ENCODE measurements around the gene GALNT18. TPM values are rescaled to one million over a fixed set of nuclear protein-coding genes. Genes with fewer than 3 reads are reported as not detected.

Gene GALNT18
- total and polyA plus RNA-seq, 2 experiments from 2014 or later, result 4.3 to 10.8 TPM

GRCh38 chr11:11396301-11397035 is 225.3 kb downstream of the GALNT18 start:
- Histone ChIP-seq H3K4me3 (no peak overlapping the region), H3K27me3 (ENCODE audit: insufficient read depth) (no peaks in the 10 kb centered on the region), H3F3A (replicated peaks; ENCODE audit: low read depth) (no peaks in the 10 kb centered on the region), H3K4me2 (no peak overlapping the region), H3K27ac (ENCODE audit: low read depth) (no peak overlapping the region), H4K20me1 (replicated peaks; ENCODE audit: insufficient read depth) (no peaks in the 10 kb centered on the region; the same call in 1 of the 2 replicates), H3K4me1 (ENCODE audit: insufficient read depth) (no peaks in the 10 kb centered on the region), H2AFZ (no peak overlapping the region), H3K79me2 (replicated peaks; ENCODE audit: insufficient read depth) (no peaks in the 10 kb centered on the region), H3K9me2 (ENCODE audit: insufficient read depth) (no peaks in the 10 kb centered on the region), H3K36me3 (ENCODE audit: insufficient read depth) (no peaks in the 10 kb centered on the region)
- Mint-ChIP-seq H3K4me3 (no peak overlapping the region), H3K27ac (no peak overlapping the region), H3K36me3 (ENCODE audit: low read depth) (no peaks in the 10 kb centered on the region), H3K27me3 (ENCODE audit: insufficient read depth, low read depth, poor library complexity) (peaks cover 2% of the 10 kb centered on the region), H3K9me3 (no peaks in the 10 kb centered on the region), H3K4me1 (peaks cover 6% of the 10 kb centered on the region)
- ATAC-seq, result no peak
- DNase-seq (ENCODE audit: low spot score), result no peak
- TF ChIP-seq NANOG (IDR thresholded peaks at IDR 0.05; ENCODE audit: borderline replicate concordance) (no peak), POLR2AphosphoS5 (IDR thresholded peaks at IDR 0.05; ENCODE audit: low read depth) (no peak), JUNB (IDR thresholded peaks at IDR 0.05; ENCODE audit: unreplicated experiment) (no peak), EZH2 (IDR thresholded peaks at IDR 0.05; ENCODE audit: low read depth, unreplicated experiment) (no peak), CTCF (conservative IDR thresholded peaks at IDR 0.05; ENCODE audit: low read depth in 2 of 2) (no peak), CREB1 (CRISPR knock-in tag; IDR thresholded peaks at IDR 0.05; ENCODE audit: low read depth) (no peak)

DNA sequence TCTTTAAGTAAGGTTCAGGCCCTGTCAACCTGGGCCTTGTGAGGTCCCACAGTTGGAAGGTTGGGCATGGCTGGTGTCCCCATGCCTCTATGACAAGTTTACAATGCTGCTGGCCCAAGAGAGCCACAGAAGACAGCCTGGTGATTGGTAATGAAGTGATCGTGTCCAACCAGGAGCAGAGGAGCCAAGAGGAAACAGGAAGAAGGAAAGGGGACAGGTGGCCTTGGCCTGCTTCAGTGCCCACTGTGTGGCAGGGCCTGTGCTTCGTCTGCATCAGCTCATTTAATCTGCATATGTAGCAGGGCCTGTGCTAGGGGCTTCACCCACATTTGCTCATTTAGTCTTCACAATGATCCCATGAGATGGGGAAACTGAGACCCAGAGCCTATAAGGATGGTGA is 226.7 kb downstream of the GALNT18 start:
- no peaks in the 10 kb centered on the region for H3K9me2 ChIP-seq (ENCODE audit: insufficient read depth)
- H3K27ac Mint-ChIP-seq, result no peak overlapping the region
- TF ChIP-seq POLR2AphosphoS5 (IDR thresholded peaks at IDR 0.05; ENCODE audit: low read depth) (no peak), ZNF114 (CRISPR knock-in tag; IDR thresholded peaks at IDR 0.05) (no peak), ZNF331 (CRISPR knock-in tag; IDR thresholded peaks at IDR 0.05; ENCODE audit: low read depth) (no peak), CTCF (conservative IDR thresholded peaks at IDR 0.05; ENCODE audit: low read depth in 2 of 2) (no peak), CREB1 (CRISPR knock-in tag; IDR thresholded peaks at IDR 0.05; ENCODE audit: low read depth) (no peak), EZH2phosphoT487 (IDR thresholded peaks at IDR 0.05; ENCODE audit: unreplicated experiment) (no peak), NANOG (IDR thresholded peaks at IDR 0.05; ENCODE audit: borderline replicate concordance) (no peak), EZH2 (IDR thresholded peaks at IDR 0.05; ENCODE audit: low read depth, unreplicated experiment) (no peak)
- TF ChIP-seq, protein P1, sequence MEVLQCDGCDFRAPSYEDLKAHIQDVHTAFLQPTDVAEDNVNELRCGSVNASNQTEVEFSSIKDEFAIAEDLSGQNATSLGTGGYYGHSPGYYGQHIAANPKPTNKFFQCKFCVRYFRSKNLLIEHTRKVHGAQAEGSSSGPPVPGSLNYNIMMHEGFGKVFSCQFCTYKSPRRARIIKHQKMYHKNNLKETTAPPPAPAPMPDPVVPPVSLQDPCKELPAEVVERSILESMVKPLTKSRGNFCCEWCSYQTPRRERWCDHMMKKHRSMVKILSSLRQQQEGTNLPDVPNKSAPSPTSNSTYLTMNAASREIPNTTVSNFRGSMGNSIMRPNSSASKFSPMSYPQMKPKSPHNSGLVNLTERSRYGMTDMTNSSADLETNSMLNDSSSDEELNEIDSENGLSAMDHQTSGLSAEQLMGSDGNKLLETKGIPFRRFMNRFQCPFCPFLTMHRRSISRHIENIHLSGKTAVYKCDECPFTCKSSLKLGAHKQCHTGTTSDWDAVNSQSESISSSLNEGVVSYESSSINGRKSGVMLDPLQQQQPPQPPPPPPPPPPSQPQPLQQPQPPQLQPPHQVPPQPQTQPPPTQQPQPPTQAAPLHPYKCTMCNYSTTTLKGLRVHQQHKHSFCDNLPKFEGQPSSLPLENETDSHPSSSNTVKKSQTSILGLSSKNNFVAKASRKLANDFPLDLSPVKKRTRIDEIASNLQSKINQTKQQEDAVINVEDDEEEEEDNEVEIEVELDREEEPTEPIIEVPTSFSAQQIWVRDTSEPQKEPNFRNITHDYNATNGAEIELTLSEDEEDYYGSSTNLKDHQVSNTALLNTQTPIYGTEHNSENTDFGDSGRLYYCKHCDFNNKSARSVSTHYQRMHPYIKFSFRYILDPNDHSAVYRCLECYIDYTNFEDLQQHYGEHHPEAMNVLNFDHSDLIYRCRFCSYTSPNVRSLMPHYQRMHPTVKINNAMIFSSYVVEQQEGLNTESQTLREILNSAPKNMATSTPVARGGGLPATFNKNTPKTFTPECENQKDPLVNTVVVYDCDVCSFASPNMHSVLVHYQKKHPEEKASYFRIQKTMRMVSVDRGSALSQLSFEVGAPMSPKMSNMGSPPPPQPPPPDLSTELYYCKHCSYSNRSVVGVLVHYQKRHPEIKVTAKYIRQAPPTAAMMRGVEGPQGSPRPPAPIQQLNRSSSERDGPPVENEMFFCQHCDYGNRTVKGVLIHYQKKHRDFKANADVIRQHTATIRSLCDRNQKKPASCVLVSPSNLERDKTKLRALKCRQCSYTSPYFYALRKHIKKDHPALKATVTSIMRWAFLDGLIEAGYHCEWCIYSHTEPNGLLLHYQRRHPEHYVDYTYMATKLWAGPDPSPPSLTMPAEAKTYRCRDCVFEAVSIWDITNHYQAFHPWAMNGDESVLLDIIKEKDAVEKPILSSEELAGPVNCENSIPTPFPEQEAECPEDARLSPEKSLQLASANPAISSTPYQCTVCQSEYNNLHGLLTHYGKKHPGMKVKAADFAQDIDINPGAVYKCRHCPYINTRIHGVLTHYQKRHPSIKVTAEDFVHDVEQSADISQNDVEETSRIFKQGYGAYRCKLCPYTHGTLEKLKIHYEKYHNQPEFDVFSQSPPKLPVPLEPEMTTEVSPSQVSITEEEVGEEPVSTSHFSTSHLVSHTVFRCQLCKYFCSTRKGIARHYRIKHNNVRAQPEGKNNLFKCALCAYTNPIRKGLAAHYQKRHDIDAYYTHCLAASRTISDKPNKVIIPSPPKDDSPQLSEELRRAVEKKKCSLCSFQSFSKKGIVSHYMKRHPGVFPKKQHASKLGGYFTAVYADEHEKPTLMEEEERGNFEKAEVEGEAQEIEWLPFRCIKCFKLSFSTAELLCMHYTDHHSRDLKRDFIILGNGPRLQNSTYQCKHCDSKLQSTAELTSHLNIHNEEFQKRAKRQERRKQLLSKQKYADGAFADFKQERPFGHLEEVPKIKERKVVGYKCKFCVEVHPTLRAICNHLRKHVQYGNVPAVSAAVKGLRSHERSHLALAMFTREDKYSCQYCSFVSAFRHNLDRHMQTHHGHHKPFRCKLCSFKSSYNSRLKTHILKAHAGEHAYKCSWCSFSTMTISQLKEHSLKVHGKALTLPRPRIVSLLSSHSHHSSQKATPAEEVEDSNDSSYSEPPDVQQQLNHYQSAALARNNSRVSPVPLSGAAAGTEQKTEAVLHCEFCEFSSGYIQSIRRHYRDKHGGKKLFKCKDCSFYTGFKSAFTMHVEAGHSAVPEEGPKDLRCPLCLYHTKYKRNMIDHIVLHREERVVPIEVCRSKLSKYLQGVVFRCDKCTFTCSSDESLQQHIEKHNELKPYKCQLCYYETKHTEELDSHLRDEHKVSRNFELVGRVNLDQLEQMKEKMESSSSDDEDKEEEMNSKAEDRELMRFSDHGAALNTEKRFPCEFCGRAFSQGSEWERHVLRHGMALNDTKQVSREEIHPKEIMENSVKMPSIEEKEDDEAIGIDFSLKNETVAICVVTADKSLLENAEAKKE (CRISPR knock-in tag; IDR thresholded peaks at IDR 0.05), result no peak

More for the DNA sequence above, 226.7 kb downstream of the GALNT18 start:
- Histone ChIP-seq H2AFZ (no peak overlapping the region), H3K27ac (ENCODE audit: low read depth) (no peak overlapping the region), H4K20me1 (replicated peaks; ENCODE audit: insufficient read depth) (no peaks in the 10 kb centered on the region; the same call in 1 of the 2 replicates), H3F3A (replicated peaks; ENCODE audit: low read depth) (no peaks in the 10 kb centered on the region), H3K4me2 (no peak overlapping the region), H3K4me3 (no peak overlapping the region), H3K4me1 (ENCODE audit: insufficient read depth) (no peaks in the 10 kb centered on the region), H3K27me3 (ENCODE audit: insufficient read depth) (no peaks in the 10 kb centered on the region), H3K36me3 (ENCODE audit: insufficient read depth) (no peaks in the 10 kb centered on the region), H3K79me2 (replicated peaks; ENCODE audit: insufficient read depth) (no peaks in the 10 kb centered on the region)
- no peak for DNase-seq (ENCODE audit: low spot score)
- Mint-ChIP-seq H3K4me1 (peaks cover 10% of the 10 kb centered on the region), H3K9me3 (no peaks in the 10 kb centered on the region), H3K27me3 (ENCODE audit: insufficient read depth, low read depth, poor library complexity) (peaks cover 8% of the 10 kb centered on the region), H3K4me3 (no peak overlapping the region; the same call in 2 of the 3 replicates), H3K36me3 (ENCODE audit: low read depth) (no peaks in the 10 kb centered on the region)
- no peak for ATAC-seq
